C4-2B (cell line): ENCODE data around the gene GALK2.
"Not testable (repeated sequence)": the region's sequence is repeated elsewhere in the genome, so short reads cannot be mapped to it uniquely, and the experiment has no call there.

Experiments used
- H3K27ac ChIP-seq: fragments of 450-650 bp; 2 replicates; pipeline ENCODE4 v1.5.1; 2017
- ZFX ChIP-seq: fragments of 450-650 bp; IDR thresholded peaks from 2 replicates; pipeline ENCODE4 v1.6.1; 2017
- TF ChIP-seq, protein P1 (sequence below): fragments of 450-650 bp; conservative IDR thresholded peaks from 2 replicates; pipeline ENCODE4 v1.5.1; 2017; ENCODE audit warnings: mild to moderate bottlenecking

The GALK2 gene

DNA sequence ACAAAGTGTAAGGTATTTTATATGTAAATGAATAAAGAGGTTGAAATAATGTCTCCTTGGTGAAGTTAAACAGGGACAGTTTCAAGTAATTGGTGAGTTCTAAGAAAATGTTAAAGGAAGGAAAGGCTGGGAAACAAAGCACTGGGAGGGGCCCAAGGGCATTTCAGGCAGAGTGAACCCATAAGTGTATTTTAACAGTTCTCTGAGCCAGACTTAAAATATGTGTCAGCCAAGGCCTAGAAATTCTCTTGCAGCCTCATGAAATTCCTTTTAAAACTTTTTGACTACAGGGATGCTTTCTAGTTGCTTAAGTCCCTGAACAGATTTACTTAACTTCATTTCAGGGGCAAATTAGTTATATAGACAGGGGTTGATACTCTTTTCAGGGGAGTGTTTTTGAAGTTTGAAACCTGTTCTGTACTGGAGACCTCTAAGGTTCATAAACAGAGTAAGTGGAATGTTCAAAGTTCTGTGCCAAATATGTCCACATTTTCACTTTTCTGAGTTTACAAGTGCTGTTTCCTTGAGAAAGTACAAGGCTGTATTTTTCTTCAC, 77.6 kb downstream of the GALK2 start:
- TF ChIP-seq, protein P1, sequence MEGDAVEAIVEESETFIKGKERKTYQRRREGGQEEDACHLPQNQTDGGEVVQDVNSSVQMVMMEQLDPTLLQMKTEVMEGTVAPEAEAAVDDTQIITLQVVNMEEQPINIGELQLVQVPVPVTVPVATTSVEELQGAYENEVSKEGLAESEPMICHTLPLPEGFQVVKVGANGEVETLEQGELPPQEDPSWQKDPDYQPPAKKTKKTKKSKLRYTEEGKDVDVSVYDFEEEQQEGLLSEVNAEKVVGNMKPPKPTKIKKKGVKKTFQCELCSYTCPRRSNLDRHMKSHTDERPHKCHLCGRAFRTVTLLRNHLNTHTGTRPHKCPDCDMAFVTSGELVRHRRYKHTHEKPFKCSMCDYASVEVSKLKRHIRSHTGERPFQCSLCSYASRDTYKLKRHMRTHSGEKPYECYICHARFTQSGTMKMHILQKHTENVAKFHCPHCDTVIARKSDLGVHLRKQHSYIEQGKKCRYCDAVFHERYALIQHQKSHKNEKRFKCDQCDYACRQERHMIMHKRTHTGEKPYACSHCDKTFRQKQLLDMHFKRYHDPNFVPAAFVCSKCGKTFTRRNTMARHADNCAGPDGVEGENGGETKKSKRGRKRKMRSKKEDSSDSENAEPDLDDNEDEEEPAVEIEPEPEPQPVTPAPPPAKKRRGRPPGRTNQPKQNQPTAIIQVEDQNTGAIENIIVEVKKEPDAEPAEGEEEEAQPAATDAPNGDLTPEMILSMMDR, result no peak
- no peak for TF ChIP-seq ZFX
- H3K27ac ChIP-seq, result no peak overlapping the region

DNA sequence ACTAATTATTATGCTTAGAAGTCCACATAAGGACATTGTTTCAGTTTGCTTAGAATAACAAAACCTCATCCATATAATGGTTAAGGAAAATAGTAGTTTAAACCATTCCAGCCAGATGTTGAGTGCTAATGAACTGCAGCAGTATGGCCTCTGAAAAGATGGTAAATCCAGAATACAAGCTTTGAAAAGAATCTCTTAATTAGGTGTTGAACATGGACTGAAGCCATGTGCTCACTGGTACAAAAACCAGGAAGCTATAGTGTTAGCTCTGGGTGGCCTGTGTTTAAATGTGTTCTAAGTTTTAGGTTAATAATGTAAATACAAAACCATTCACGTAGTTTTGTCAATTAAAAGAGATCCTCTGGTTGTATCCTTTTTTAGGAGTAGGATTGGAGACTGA, 78.2 kb downstream of the GALK2 start:
- TF ChIP-seq, protein P1, result no peak
- no peak for TF ChIP-seq ZFX
- no peak overlapping the region for H3K27ac ChIP-seq

DNA sequence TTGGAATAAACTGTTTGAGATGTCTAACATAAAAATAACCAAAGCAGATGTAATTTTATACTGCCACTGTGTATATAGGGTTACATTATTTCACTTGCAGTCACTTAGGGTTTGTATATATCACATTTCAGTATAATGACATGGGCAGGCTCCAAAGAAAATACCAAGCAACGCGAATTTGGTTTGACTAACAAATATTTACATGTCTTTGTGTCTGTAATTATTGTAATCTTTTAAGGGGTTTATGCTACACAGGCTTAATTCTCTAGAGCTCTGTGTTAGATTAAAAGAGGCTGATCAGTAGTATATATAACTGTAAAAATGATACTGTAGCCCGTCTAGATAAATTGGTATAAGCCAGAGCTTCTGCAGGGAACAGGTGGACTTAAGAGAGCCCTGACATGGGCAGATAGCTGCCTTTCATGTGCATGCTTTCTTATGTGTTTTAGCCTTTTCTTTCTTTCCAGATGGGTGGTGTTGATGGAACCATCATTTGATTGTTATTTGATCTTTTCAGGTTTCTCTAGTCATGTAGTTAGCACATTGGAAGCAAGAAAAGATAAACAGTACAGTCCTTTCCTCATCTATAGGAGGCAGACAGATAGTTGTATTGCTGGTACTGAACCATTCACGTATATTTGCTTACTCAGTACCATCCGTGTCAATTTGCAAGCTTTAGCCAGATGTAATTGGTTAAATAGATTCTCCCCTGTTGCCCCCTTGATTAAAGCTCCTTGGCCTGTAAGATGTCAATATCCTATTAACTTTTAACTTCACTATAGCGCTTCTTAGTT, 86.1 kb downstream of the GALK2 start:
- TF ChIP-seq, protein P1, result no peak
- no peak for TF ChIP-seq ZFX

DNA sequence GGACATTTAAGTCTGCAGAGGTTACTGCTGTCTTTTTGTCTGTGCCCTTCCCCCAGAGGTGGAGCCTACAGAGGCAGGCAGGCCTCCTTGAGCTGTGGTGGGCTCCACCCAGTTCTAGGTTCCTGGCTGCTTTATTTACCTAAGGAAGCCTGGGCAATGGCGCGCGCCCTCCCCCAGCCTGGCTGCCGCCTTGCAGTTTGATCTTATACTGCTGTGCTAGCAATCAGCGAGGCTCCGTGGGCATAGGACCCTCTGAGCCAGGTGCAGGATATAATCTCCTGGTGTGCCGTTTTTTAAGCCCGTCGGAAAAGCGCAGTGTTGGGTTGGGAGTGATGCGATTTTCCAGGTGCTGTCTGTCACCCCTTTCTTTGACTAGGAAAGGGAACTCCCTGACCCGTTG, 95.1 kb downstream of the GALK2 start:
- not testable (repeated sequence) for H3K27ac ChIP-seq

More for the DNA sequence above, 86.1 kb downstream of the GALK2 start:
- H3K27ac ChIP-seq, result no peak overlapping the region

DNA sequence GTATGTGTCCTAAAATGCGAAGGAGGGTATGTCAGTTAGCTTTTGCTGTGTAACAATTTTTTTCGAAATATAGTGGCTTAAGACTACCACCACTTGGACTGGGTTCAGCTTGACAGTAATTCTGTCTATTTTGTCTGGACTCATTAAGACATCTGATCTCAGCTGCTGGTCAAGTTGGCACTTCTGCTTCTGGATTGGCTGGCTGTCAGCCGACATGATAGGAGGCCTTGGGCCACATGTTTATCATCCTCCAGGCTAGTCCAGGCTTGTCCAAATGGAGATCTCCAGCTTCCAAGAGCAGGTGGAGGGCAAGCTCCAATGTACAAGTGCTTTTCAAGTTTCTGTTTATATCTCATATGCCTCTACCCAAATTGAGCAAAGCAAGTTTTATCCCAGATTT, 95.9 kb downstream of the GALK2 start:
- H3K27ac ChIP-seq, result no peak overlapping the region
- TF ChIP-seq, protein P1, result no peak
- no peak for TF ChIP-seq ZFX

DNA sequence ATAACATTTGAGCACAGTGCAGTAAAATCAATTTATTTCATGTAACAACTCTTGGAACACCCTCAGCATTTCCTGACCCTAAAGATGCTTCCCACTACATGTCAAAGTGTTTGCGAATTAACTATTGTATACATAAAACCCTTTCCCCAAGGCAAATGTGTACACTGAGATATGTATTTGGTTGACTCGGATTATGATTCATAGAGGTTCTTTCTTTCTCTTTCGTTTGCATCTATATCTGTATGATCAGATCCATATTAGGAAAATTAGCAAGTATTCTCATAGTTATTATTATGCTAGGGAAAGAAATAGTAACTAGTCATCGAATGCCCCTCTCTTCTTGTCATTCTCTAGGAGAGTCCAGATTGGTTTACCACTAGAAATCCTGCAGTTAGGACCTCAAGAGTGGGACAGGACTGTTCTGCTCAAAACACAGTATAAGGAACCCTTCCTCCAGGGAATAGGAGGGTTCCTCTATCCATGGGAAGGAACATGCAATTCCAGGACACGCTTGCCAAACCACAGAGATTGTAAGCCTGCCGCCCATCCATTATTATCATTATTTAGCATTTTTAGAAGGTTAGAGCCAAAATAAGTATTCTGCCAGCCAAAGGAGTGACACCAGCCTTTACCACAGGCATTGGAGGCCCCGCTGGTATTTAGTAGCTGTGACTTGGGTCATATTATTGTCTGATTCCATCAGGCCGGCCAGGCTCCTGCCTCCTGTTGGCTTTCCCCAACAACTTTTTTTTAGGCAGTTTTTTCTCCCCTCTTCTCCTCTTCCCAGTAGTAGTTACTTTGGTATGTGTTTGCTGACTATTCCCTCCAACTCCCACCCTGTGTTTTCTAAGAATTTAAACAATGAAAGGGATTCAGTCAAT, 100.7 kb downstream of the GALK2 start:
- H3K27ac ChIP-seq, result no peak overlapping the region
- TF ChIP-seq ZFX, result no peak
- TF ChIP-seq, protein P1, result no peak

DNA sequence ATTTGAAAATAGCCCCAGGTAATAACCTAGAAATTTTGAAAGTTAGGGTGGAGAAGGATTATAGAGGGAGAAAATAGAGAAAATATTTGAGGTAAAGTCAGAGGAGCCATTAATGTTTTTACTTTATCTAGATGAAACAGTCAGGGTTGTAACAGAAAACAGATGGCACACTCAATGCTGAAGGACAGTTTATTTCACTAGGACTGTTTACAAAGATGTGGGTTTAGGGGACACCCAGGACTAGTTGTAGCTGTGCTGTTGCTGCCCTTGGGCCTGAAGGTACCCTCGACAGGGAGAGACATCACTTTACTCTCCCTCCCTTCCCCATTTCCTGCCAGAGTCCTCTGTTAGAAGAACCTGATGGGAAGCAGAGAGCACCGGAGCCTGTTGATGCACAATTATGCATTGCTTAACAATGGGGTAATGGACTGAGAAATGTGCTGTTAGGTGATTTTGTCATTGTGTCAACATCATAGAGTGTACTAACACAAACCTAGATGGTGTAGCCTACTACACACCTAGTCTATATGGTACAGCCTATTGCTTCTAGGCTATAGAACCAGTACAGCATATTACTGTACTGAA, 103.8 kb downstream of the GALK2 start:
- H3K27ac ChIP-seq, result no peak overlapping the region
- no peak for TF ChIP-seq ZFX
- TF ChIP-seq, protein P1, result no peak
